HG02759 (cell line): ENCODE measurements around the gene FAM81A.
"Not testable (repeated sequence)": the region's sequence is repeated elsewhere in the genome, so short reads cannot be mapped to it uniquely, and the experiment has no call there.

ENCODE experiments used
- ATAC-seq: cut with Tn5 transposase; IDR thresholded peaks from one replicate; pipeline ENCODE4 v1.9.1; 2021; ENCODE audit warnings: mild to moderate bottlenecking, moderate library complexity; ENCODE audit not compliant: unreplicated experiment

FAM81A gene

DNA sequence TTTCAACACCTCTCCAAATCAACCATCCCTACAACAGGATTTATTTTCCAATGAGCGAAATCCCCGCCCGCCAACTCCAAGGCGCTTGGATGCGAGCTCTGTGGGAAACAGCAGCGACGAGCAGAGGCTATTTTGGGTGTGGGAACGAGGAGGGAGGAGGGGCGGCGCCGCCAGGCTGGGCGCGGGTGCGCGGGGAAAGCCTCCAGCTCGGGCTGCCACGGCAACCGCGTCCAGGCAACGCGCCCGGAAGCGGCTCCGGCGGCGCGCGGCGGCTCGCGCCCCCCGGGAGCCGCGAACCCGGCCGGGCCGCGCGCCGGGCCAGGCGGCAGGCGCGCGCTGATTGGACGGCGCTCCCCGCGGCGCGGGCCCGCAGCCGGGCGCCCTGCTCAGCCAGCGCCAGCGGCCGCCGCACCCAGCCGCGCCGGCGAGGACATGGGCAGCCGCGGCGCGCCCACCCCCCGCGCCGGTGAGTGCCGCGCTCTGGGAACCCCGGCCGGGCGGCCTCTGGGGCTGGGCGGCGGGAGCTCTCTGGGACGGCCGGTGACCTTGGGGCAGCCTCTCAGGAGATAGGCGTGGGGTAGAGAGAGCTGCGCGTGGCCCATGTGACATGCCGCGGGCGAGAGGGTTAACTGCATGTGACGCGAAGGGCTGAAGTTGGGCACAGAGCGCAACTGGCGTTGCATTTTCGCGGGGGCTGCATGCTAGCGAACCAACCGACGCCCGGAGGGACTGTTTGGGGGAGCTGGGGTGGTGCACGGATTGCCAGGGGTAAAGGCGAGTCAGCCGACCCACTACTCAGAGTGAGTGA, at the start of gene FAM81A:
Gene FAM81A (plus strand): TSS at position 370 of the 808 bp plus-strand sequence. CDS start 20,441 bp downstream, outside the sequence.
- ATAC-seq = peak; percentile 90

- ATAC-seq = no peak
Observed at GRCh38 chr15:59388670-59389069, 49.3 kb upstream of the FAM81A start.

DNA sequence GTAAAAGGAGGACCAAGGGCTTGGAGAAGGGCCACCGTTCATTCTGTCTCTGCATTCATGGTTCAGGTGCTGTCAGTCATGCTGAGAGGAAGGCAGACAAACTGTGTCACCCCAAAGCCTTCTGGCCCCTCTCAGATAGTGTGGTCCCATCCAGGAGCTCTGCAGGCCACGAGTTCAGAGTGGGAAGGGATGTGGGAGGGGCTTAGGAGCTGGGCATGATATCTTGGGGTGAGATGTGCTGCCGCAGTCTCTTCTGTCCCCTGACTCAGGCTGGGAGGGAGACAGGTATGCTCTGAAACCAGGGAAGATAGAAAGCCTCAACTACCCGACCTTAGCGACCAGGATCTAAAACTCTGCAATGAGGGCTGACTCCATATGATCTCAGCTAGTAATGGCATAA, 45.7 kb upstream of the FAM81A start:
- no peak for ATAC-seq

GRCh38 chr15:59394166-59394661, 43.8 kb upstream of the FAM81A start:
- ATAC-seq = no peak

GRCh38 chr15:59396211-59396610, 41.8 kb upstream of the FAM81A start:
- no peak for ATAC-seq

GRCh38 chr15:59396679-59397078, 41.3 kb upstream of the FAM81A start:
- ATAC-seq = no peak

- no peak for ATAC-seq
Observed at GRCh38 chr15:59398220-59398619, 39.8 kb upstream of the FAM81A start.

DNA sequence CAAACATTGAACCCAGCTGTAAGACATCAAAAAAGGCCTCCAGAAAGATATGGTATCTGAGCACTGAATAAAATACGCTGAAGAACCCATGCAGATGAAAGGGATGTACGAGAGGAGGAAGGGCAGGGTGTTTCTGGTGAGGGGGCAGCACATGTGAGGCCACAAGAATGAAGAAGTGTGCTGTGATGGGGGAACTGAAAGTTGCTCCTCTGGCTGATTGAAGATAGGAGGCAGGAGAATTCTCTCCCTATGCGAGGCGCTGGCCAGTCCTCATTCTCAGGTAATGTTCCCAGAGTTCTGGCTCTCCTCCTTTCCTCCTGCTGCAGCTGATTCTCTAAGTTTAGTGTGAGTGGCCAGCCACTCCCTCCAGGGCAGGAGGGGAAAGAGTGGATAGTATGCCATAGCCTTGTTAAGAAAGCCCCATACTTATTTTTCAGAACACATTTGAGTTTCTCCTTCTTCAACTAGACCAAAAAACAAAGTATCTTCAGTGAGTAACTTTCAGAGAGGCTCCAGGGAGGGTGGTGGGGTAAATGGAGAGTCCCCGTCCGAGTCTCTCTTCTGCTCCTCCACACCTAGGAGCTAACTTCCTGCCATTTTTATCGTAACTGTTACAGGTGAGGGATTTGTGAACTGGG, 38.4 kb upstream of the FAM81A start:
- peak; percentile 89 for ATAC-seq

DNA sequence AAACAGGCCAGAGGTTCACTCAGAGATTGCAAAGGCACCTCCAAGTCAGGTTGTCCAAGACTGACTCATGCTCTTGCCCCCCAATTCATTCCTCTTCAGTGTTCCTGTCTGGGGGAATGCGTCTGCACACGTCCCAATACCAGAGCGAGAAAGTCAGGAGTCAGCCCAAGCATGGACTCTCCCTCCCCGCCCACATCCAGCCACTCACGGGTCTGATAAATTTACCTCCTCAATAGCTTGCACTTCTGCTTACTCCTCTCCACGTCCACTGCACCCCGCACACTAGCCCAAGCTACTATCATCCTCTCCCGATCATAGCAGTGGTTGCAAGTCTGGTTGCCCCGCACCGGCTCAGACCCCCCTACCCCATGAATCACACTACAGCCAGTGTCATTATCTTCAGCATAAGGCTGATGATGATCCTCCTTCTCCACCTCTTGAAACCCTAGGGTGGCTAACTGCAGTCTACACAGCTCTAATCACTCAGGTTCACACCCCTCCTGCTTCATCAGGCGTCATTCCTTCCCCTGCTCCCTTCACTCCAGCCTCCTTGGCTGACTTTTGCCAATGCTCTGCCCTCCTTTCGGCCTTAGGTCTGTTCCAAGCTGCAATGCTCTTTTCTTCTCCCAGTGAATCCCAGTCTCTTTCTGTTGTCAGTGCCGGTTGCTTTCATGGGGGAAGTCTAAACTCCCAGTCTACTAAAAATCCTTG, 37.7 kb upstream of the FAM81A start:
- no peak for ATAC-seq

GRCh38 chr15:59401051-59401823, 36.7 kb upstream of the FAM81A start:
- not testable (repeated sequence) for ATAC-seq

DNA sequence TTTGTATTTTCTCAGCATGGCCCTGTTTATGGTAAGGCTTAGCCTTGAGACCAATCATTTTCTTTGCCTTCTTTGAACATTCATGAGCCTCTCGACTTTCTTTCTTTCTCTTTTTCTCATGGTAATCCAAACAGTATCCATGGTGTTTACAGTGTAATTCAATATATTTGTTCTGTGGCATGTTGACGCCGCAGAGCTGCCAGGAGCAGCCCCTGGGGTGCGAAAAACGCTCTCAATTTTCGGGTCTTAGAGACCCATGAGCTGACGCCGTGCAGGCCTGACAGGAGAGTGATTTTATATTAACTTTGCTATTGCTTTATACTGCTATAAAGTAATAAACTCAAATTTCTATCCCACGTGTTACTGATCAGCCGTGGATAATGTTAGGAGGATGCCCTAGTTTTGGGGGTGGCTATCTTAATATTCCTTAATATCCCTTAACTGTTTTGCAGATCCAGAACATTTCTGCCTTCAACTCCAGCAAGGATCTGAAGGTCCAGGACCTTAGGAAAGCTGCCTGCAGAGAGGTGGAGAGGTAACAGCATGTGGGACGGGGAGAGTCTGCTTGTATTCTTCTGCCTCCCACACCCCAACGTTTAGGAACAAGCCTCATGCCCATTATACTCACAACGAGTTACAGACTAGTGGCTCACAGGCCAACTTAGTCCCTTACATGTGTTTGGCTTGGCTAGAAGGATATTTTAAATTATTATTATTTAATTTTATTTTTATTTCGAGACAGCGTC, 36.0 kb upstream of the FAM81A start:
- ATAC-seq = no peak

DNA sequence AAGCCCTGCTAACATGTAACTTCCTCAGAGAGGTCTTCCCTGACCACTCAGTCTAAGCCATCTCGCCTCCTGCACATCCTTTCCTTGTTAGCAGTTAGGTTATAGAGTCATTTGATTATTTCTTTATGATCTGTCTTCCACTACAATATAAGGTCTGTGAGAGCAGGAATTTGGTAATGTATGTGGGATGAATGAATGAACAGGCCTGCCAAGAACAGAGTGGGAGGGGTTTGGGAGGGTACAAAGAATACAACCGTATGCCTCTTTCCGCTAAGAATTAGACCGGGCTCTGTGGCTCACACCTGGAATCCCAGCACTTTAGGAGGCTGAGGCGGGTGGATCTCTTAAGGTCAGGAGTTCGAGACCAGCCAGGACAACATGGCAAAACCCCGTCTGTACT, 32.9 kb upstream of the FAM81A start:
- no peak for ATAC-seq

DNA sequence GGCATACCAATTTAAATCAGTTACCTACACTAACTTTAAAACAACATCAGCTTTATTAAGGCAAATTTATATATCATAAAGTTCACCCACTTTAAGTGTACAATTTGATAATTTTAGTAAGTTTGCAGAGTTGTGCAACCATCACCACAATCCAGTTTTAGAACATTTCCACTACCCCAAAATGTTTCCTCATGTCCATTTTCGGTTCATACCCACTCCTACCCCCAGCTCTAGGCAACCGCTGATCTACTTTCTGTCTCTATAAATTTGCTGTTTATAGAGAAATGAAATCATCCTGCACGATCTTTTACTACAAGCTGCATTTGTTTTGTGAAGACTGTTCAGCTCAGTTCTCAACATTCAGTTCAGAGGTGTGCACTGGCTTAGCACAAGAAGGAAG, 31.5 kb upstream of the FAM81A start:
- ATAC-seq = no peak

- ATAC-seq = no peak
Observed at GRCh38 chr15:59407946-59408345, 30.0 kb upstream of the FAM81A start.

DNA sequence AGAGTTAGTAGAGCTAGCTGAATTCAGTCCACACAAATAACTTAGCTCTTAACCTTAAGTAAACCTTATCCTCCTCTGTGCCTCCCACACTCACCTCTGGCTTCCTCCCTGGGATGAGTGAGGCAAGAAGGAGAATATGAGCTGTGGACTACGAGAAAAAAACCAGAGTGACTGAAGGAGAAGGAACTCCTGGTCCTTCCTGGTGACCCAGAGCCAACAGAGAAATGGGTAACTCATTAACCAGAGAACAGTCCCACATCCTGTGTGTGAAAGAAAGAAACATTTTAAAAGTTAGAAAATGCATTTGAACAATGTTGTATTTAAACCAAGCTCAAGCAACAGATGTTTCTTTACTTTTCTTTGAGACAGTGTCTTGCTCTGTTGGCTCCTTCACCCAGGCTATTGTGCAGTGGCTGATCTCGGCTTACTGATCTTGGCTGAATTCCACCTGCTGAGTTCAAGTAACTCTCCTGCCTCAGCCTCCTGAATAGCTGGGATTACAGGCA, 27.5 kb upstream of the FAM81A start:
- ATAC-seq = no peak

DNA sequence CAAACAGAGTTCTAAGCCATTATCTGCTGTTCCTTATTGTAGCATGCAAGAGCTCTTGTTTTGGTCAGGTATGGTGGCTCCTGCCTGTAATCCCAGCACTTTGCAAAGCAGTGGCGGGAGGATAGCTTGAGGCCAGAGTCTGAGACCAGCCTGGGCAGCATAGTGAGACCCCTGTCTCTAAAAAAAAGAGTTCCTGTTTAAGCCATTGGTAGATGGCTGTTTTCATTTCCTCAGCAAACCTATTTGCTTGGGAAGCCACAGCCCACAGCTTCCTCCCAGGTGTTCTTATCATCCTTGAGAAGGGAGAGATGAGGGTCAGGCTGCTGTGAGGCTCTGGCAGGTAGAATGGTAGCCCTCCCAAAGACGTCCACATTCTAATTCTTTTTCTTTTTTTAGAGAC, 24.4 kb upstream of the FAM81A start:
- ATAC-seq = no peak

GRCh38 chr15:59416816-59417215, 21.2 kb upstream of the FAM81A start:
- no peak for ATAC-seq

GRCh38 chr15:59419170-59419569, 18.8 kb upstream of the FAM81A start:
- no peak for ATAC-seq

DNA sequence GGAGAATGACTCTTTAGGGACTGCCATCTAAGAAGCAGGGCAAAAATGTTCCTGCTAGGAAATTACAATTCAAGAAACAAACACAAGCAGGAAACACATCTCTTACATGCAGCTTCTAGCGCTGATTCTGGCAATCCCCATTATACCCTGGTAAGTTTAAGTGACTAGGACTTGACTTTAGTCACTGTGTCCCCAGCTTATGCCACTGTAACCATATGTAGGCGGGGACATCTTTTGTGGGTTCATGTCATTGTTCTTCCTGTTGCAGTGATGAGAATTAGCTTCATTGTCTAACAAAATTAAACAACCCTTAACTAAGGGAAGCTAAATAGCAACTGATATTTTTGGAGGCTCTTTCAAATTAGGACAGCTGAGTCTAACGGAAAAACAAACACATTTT, 17.9 kb upstream of the FAM81A start:
- no peak for ATAC-seq
